Mononuclear cell (primary cell): ENCODE measurements around the gene CAPZB. TPM values are rescaled to one million over a fixed set of nuclear protein-coding genes. Genes with fewer than 3 reads are reported as not detected.
"Not testable (repeated sequence)": the region's sequence is repeated elsewhere in the genome, so short reads cannot be mapped to it uniquely, and the experiment has no call there.

Source experiments
- H3K27me3 ChIP-seq: 2 replicates; pipeline ENCODE4 v1.6.0; 2011; ENCODE audit warnings: low read length, control low read depth; ENCODE audit not compliant: insufficient read depth
- H3K4me1 ChIP-seq: 2 replicates; pipeline ENCODE4 v1.5.1; 2011; ENCODE audit warnings: mild to moderate bottlenecking, low read length, control low read depth; ENCODE audit not compliant: insufficient read depth
- H3K4me3 ChIP-seq: 2 replicates; pipeline ENCODE4 v1.5.1; 2011; ENCODE audit warnings: mild to moderate bottlenecking, low read length, moderate library complexity
- H3K9me3 ChIP-seq: 2 replicates; pipeline ENCODE4 v1.5.1; 2011; ENCODE audit warnings: low read depth, mild to moderate bottlenecking, control low read depth, low read length
- total RNA-seq: library from RNA; depleted of rRNA; stranded (reverse); fragments of >200 nt; gene quantifications from one replicate; pipeline ENCODE4 v1.2.3, GENCODE V29; 2012

Gene CAPZB
- total RNA-seq = 128 TPM

DNA sequence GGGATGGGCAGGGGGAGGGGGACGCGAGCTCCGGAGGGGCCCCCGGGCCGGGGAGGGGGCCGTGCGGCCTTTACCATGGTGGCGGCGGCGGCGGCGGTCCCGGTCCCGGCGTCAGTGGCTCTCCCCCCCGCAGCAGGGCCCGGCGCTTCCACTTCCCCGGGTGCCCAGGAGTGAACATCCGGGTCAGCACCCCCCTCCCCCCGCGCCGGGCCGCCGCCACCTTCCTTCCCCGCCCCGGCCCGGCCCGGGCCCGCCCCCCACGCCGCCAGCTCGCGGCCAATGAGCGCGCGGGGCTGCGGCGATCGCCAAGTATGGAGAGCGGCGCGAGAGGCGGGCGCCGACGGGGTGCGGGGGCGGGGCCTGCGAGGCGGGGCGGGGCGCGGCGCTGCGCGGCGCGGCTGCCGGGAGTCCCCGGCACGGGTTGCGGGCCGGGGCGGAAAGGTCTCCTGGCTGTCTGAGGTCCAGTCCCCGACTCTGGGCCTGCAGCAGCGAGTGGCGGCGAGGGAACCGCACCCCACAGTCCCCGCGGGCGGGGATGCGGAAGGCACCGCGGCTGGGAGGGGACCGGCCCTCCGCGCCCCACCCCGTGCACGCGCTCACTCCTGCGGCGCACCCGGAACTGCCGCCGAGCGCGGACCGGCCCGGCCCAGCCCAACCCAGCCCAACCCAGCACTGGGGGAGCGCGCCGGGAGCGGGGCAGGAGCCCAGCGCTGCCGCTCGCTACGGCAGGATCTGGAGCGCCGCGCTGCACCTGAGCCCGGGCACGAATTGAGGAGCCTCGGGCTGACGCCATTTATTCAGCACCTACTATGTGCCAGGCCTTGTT, at the start of gene CAPZB:
Gene CAPZB (minus strand): TSS at position 178 of the 826 bp plus-strand sequence. CDS start 101 bp downstream, at position 77.
- H3K9me3 ChIP-seq = no peaks in the 10 kb centered on the region
- no peaks in the 10 kb centered on the region for H3K27me3 ChIP-seq
- peaks cover 69% of the 10 kb centered on the region for H3K4me1 ChIP-seq
- H3K4me3 ChIP-seq = peak within 1 kb of the TSS; percentile 84

DNA sequence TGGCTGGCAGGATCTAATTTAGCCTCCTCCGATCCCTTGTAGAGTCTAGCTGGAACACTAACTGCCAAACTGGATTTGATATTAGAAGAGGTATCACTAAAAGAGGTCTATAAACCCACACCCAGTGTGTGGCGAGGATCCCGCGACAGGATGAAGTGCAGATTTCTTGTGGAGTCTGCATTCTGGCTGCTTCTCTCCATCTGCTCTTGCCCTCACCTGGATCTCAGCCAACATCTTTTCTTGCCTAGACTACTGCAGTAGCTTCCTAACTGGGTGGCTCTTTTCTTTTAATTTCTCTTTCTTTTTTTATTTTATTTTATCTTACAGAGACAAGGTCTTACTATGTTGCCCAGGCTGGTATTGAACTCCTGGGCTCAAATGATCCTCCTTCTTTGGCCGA, 48.9 kb upstream of the CAPZB start:
- H3K4me3 ChIP-seq = no peak overlapping the region
- H3K9me3 ChIP-seq = no peaks in the 10 kb centered on the region
- H3K4me1 ChIP-seq = peaks cover 12% of the 10 kb centered on the region
- H3K27me3 ChIP-seq = no peaks in the 10 kb centered on the region

DNA sequence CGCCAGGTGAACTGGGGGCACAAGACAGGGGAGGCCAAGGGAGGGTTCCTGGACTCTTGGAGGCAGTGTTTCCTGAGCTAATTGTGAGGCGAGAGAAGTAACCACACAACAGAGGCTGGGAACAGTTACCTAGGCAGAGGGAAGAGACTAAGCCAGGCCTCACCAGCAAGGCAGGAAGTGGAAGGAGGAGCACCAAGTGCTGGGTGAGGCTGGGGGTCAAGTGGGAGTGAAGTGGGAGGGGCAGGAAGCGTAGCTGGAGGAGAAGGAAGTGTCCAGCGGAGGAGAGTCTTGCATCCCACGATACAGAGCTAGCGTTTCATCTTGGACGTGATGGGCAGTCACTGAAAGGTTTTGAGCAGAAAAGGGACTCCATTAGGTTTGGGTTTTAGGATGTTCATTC, 48.3 kb upstream of the CAPZB start:
- H3K4me1 ChIP-seq = peaks cover 12% of the 10 kb centered on the region
- H3K9me3 ChIP-seq = no peaks in the 10 kb centered on the region
- no peak overlapping the region for H3K4me3 ChIP-seq
- no peaks in the 10 kb centered on the region for H3K27me3 ChIP-seq

DNA sequence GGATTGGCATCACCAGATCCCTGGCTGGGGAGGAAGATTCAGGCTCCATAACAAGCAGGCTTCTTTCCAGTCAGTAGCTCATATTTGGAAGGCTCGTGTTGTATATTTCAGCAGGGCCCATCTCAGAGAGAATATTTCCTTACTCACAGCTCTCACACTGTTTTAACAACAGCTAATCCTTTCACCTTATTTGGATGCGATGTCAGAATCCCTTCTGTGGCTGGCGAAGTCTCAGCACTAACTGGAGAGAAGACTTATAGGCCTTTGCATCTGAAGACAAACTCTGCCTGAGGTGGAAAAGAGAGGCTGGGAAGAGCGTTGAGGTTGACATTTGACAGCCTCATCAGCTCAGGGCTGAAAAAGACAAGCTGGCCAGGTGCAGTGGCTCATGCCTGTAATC, 47.2 kb upstream of the CAPZB start:
- no peaks in the 10 kb centered on the region for H3K27me3 ChIP-seq
- H3K9me3 ChIP-seq = no peaks in the 10 kb centered on the region
- no peak overlapping the region for H3K4me3 ChIP-seq
- H3K4me1 ChIP-seq = peaks cover 12% of the 10 kb centered on the region

DNA sequence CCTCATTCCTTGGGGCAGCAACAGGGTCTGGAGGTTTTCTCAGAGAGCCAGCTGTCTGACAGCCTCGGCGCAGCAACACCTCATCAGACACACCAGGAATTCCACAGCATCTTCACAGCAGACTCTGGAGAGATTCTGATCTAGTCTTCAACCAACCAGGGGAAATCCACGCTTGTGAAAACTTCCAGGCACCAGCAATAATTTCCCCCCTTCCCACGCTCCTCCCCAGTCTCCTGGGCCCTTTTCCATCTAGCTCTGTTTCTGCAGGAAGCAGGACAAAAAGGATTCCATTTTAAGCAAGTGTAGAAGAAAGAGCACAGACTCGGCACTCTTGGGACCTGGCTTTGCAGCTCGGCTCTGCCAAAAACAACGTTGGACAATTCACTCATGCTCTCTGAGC, 44.3 kb upstream of the CAPZB start:
- H3K27me3 ChIP-seq = no peaks in the 10 kb centered on the region
- H3K4me1 ChIP-seq = peaks cover 12% of the 10 kb centered on the region
- no peak overlapping the region for H3K4me3 ChIP-seq
- H3K9me3 ChIP-seq = no peaks in the 10 kb centered on the region

DNA sequence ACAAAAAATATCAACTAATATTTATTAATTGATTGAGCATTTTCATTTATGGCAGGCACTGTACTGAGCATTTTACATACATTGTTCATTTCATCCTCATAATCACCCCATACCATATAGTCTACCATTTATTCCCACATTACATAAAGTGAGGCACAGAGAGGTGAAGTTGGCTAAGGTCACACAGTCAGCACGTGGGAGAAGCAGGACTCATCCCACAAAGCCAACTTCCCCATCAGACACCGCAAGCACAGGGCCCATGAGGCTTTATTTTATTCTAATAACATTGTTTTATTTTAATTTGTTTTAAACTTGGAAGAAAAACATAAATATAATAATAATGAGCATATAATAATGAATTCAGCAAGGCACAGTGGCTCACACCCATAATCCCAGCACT, 43.1 kb upstream of the CAPZB start:
- Histone ChIP-seq H3K4me3 (no peak overlapping the region), H3K27me3 (no peaks in the 10 kb centered on the region), H3K9me3 (no peaks in the 10 kb centered on the region), H3K4me1 (peaks cover 4% of the 10 kb centered on the region)

DNA sequence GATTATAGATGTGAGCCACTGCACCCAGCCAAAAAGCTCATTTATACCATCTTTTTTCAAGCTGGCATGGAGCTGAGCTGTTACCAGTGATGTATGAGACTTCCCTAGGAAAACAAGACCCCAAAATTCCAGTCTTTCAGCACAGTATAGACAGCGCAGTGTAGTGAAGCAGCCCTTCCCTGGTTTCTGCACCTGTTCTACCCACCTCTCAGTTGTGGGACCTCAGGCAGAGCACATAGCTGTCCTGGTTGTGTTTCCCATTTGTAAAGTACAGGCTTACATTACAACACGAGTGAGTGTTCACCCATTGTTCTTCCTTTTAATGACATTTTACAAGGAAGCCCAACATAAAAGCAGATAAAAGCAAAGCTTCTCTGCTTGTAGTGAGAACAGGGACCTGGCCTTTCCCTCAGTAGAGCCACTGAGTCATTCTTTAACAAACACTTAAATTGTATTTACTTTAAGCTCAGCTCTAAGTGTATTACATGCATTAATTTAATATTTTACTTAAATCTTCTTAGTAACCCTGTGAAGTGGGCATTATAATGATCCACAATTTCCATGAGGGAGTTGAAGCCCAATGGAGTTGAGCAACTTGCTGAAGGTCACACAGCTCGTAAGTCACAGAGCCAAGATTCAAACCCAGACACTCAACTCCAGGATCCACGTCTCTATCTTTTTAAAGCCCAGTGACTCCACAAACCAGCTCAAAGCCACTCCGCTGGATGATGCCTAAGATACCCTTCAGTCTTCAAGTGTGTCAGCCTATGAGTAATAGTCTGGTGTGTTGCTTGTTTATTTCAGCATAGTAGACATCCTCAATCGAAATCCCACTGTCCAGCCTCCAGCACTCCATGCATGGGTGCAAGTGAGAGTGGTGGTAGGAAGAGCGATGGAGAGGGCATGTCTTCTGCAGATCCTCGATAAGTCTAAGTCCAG, 40.5 kb upstream of the CAPZB start:
- H3K27me3 ChIP-seq = no peaks in the 10 kb centered on the region
- H3K4me3 ChIP-seq = no peak overlapping the region
- H3K4me1 ChIP-seq = no peaks in the 10 kb centered on the region
- H3K9me3 ChIP-seq = no peaks in the 10 kb centered on the region

DNA sequence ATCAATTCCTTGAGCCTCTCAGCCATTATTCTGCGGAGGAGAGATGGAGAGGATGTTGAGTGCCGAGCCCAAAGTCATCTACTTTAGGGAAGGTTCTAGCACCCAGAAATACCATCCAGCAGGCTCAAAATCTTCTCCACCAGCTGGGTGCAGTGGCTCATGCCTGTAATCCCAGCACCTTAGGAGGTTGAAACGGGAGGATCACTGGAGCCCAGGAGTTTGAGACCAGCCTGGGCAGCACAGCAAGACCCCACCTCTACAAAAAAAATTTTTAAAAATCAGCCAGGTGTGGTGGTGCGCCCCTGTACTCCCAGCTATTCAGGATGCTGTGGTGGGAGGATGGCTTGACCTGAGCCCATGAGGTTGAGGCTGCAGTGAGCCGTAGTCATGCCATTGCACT, 39.5 kb upstream of the CAPZB start:
- H3K9me3 ChIP-seq = no peaks in the 10 kb centered on the region
- H3K4me3 ChIP-seq = no peak overlapping the region
- no peaks in the 10 kb centered on the region for H3K4me1 ChIP-seq
- H3K27me3 ChIP-seq = no peaks in the 10 kb centered on the region

DNA sequence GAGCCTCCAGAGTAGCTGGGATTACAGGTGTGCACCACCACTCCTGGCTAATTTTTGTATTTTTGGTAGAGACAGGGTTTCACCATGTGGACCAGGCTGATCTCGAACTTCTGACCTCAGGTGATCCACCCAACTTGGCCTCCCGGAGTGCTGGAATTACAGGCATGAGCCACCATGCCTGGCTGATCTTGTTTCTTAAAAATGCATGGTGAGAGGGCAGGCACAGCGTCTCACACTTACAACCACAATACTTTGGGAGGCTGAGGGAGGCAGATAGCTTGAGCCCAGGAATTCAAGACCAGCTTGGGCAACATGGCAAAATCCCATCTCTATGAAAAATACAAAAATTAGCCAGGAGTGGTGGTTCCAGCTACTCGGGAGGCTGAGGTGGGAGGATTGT, 37.2 kb upstream of the CAPZB start:
- not testable (repeated sequence) for H3K9me3 ChIP-seq, H3K4me1 ChIP-seq, H3K4me3 ChIP-seq, H3K27me3 ChIP-seq

DNA sequence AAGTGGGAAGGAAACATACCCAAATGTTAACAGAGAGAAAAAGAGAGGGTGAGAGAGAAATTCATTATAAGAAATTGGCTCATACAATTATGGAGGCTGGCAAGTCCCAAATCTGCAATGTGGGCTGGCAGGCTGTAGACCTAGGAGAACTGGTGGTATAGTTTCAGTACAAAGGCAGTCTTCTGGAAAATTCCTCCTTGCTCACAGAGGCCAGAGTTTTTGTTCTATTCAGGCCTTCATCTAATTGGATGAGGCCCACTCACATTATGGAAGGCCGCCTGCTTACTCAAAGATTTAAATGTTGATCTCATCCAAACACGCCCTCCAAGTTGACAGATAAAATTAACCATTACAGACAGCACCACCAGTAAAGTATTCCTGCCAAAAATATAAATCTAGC, 36.1 kb upstream of the CAPZB start:
- no peaks in the 10 kb centered on the region for H3K27me3 ChIP-seq
- no peaks in the 10 kb centered on the region for H3K9me3 ChIP-seq
- H3K4me1 ChIP-seq = peaks cover 15% of the 10 kb centered on the region
- H3K4me3 ChIP-seq = no peak overlapping the region

DNA sequence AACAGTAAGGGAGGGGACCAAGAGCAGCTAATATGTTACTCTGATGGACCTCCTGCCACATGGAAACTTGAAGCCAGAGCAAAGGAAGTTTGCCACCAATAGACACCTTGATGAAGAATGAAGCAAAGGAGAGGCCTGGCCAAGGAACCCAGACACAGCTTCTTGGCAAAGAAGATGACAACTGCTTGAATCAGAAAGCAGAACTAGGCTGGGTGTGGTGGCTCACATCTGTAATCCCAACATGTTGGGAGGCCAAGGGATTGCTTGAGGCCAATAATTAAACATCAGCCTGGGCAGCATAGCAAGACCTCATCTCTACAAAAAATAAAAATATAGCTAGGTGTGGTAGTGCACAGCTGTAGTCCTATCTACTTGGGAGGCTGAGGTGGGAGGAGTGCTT, 31.7 kb upstream of the CAPZB start:
- peaks cover 20% of the 10 kb centered on the region for H3K4me1 ChIP-seq
- no peak overlapping the region for H3K4me3 ChIP-seq
- no peaks in the 10 kb centered on the region for H3K9me3 ChIP-seq
- H3K27me3 ChIP-seq = no peaks in the 10 kb centered on the region

DNA sequence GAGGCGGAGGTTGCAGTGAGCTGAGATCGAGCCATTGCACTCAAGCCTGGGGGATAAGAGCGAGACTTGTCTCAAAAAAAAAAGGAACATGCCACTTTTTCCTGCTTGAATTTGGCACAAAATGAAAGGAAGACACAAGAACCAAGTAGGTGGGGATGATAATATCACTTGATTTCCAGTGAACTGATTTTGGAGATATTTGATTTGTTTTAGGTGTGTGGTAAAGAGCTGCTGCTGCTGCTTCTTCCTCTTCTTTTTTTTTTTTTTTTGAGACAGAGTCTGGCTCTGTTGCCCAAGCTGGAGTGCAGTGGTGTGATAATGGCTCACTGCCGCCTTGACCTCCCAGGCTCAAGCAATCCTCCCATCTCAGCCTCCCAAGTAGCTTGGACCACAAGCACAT, 29.9 kb upstream of the CAPZB start:
- Histone ChIP-seq H3K27me3 (no peaks in the 10 kb centered on the region), H3K9me3 (no peaks in the 10 kb centered on the region), H3K4me3 (no peak overlapping the region), H3K4me1 (peaks cover 38% of the 10 kb centered on the region)

DNA sequence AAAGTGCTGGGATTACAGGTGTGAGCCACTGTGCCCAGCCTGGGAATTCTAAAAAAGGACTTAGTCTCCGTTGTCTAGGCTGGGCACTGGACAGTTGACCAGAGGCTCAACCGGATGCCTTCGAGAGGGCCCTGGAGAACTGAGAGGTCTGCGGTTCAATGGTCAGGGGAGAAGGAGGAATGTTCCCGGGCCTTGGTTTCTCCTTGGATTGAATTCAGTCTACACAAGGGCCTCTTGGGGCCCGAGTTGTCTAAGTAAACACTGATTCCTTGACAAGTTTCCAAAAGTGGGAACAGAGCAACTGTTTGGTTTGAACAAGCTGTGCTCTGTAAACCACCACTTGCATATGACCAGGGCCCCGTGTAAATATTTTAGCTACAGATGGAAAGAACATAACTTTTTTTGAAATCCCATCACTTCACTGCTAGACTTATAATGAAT, 29.1 kb upstream of the CAPZB start:
- Histone ChIP-seq H3K9me3 (no peaks in the 10 kb centered on the region), H3K4me3 (no peak overlapping the region), H3K4me1 (peaks cover 46% of the 10 kb centered on the region), H3K27me3 (no peaks in the 10 kb centered on the region)

DNA sequence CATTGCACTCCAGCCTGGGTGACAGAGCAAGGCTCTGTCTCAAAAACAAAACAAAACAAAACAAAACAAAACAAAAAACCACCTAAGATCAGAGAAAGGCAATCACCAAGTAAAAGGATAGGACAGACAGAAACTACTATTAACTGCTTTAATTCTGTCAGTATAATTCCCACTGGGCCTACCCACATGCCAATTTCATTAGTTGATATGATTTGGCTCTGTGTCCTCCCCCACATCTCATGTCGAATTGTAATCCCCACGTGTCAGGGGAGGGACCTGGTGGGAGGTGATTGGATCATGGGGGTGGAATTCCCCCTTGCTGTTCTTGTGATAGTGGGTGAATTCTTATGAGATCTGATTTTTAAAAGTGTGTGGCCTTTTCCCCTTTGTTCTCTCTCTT, 27.2 kb upstream of the CAPZB start:
- H3K4me3 ChIP-seq = no peak overlapping the region
- no peaks in the 10 kb centered on the region for H3K27me3 ChIP-seq
- H3K9me3 ChIP-seq = no peaks in the 10 kb centered on the region
- H3K4me1 ChIP-seq = peaks cover 60% of the 10 kb centered on the region

DNA sequence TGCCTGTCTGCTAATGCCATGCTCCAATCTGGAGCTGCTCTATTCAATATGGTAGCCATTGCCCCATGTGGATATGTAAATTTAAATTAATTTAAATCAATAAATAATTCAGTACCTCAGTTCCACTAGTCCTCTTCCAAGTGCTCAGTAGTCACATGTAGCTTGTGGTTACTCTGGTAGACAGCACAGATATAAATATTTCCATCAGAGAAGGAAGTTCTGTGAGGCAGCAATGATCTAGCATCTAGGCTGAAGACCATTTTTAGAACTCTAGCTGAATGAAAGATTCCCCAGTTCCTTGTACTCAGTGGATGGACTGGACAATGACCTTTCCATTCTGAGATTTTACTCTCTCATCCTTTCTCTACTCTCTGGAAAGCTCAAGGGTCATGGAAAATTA, 25.8 kb upstream of the CAPZB start:
- Histone ChIP-seq H3K27me3 (no peaks in the 10 kb centered on the region), H3K4me1 (peaks cover 60% of the 10 kb centered on the region), H3K4me3 (no peak overlapping the region), H3K9me3 (no peaks in the 10 kb centered on the region)
